T-cell (primary cell): ENCODE data around the gene DPEP2. TPM values are rescaled to one million over a fixed set of nuclear protein-coding genes. Genes with fewer than 3 reads are reported as not detected.

ENCODE experiments used
- ATAC-seq, 4 experiments: fragments of 200-7000 bp in 3 of 4; fragments of 150-1000 bp in 1 of 4; cut with Tn5 transposase; replicated peaks in 1 of 4; 1 replicate in 3 of 4; 2 replicates in 1 of 4; pipeline ENCODE4 v1.10.0; 2021; ENCODE audit warnings: moderate library complexity in 3 of 4, mild to moderate bottlenecking in 2 of 4, moderate number of reproducible peaks in 1 of 4
- CTCF ChIA-PET, 2 donors: fragments of 300-600 bp; sonication (Branson Sonifier 250); formaldehyde crosslinking; loops; one replicate each; lab custom pipeline; 2022; ENCODE audit warnings: antibody characterized with exemption in 2 of 2; lab: Charles Lee
- POLR2A ChIA-PET, 2 donors: fragments of 300-600 bp; sonication (Branson Sonifier 250); formaldehyde crosslinking; loops; one replicate each; lab custom pipeline; 2022; ENCODE audit warnings: antibody characterized with exemption in 2 of 2; lab: Charles Lee
- DNase-seq, 35 experiments: peaks; one replicate each; pipeline versions ENCODE4 v3.0.0 to v3.0.0-alpha.2; 2013 to 2023
- H3K27ac ChIP-seq: one replicate; pipeline ENCODE4 v1.5.1; 2013; ENCODE audit warnings: low read length
- H3K27me3 ChIP-seq, 2 experiments: replicated peaks in 1 of 2; 1 replicate in 1 of 2; 2 replicates in 1 of 2; pipeline versions ENCODE4 v1.6.1 to v1.7.0; 2013; ENCODE audit warnings: low read length in 1 of 2, mixed read lengths in 1 of 2; ENCODE audit not compliant: control insufficient read depth in 2 of 2, insufficient read depth in 2 of 2; ENCODE audit errors: extremely low read depth in 1 of 2
- H3K36me3 ChIP-seq, 2 donors: 1 replicate in 1 of 2; 2 replicates in 1 of 2; pipeline versions ENCODE4 v1.6.1 to v1.7.0; 2013; ENCODE audit warnings: low read length in 1 of 2; ENCODE audit not compliant: control insufficient read depth in 2 of 2, insufficient read depth in 1 of 2; ENCODE audit errors: extremely low read depth in 1 of 2
- H3K4me1 ChIP-seq, 2 experiments: 1 replicate in 1 of 2; 2 replicates in 1 of 2; pipeline versions ENCODE4 v1.6.1 to v1.7.0; 2013; ENCODE audit warnings: low read length in 2 of 2, mixed read lengths in 1 of 2; ENCODE audit not compliant: insufficient read depth in 2 of 2, control insufficient read depth in 1 of 2; ENCODE audit errors: extremely low read depth in 1 of 2
- H3K4me3 ChIP-seq, 2 donors: 1 replicate in 1 of 2; 2 replicates in 1 of 2; pipeline versions ENCODE4 v1.5.1 to v1.7.0; 2013; ENCODE audit warnings: mild to moderate bottlenecking in 2 of 2, low read length in 1 of 2, moderate library complexity in 1 of 2; ENCODE audit not compliant: control insufficient read depth in 1 of 2; ENCODE audit errors: extremely low read depth in 1 of 2
- H3K9me3 ChIP-seq: 2 replicates; pipeline ENCODE4 v1.7.0; 2013
- H3K27ac Mint-ChIP-seq, 2 donors: one replicate each; pipeline ENCODE4 v1.8.0; 2020 to 2021; ENCODE audit warnings: mild to moderate bottlenecking in 2 of 2, mixed read lengths in 2 of 2
- H3K27me3 Mint-ChIP-seq, 2 donors: one replicate each; pipeline ENCODE4 v1.8.0; 2021 to 2022; ENCODE audit warnings: mixed read lengths in 2 of 2
- H3K36me3 Mint-ChIP-seq: one replicate; pipeline ENCODE4 v1.8.0; 2021; ENCODE audit warnings: mixed read lengths
- H3K4me1 Mint-ChIP-seq, 3 donors: one replicate each; pipeline ENCODE4 v1.8.0; 2020 to 2022; ENCODE audit warnings: mixed read lengths in 3 of 3, mild to moderate bottlenecking in 1 of 3
- H3K4me3 Mint-ChIP-seq, 3 donors: one replicate each; pipeline ENCODE4 v1.8.0; 2020 to 2022; ENCODE audit warnings: mild to moderate bottlenecking in 3 of 3, mixed read lengths in 3 of 3, moderate library complexity in 3 of 3
- H3K9me3 Mint-ChIP-seq, 3 donors: one replicate each; pipeline ENCODE4 v1.8.0; 2020 to 2022; ENCODE audit warnings: mixed read lengths in 3 of 3
- WGBS: methylation state at CpG from one replicate; pipeline ENCODE4 v1.1.5; 2013; ENCODE audit warnings: missing lambda C conversion rate; ENCODE audit not compliant: insufficient coverage; 5-methylcytosine and 5-hydroxymethylcytosine counted together
- total RNA-seq, 35 experiments: library from RNA in 6 of 35; stranded (reverse) in 6 of 35; fragments of 120-200 nt in 1 of 35; gene quantifications; one replicate each; pipeline versions ENCODE4 v1.2.1 to v1.2.4 and lab custom pipeline; 2013 to 2026

Gene DPEP2
- total RNA-seq, 5 donors from 2014 or later (not counting 1 experiment from before 2014, with no cell fraction given), result 51.5 to 122 (median 100) TPM

DNA sequence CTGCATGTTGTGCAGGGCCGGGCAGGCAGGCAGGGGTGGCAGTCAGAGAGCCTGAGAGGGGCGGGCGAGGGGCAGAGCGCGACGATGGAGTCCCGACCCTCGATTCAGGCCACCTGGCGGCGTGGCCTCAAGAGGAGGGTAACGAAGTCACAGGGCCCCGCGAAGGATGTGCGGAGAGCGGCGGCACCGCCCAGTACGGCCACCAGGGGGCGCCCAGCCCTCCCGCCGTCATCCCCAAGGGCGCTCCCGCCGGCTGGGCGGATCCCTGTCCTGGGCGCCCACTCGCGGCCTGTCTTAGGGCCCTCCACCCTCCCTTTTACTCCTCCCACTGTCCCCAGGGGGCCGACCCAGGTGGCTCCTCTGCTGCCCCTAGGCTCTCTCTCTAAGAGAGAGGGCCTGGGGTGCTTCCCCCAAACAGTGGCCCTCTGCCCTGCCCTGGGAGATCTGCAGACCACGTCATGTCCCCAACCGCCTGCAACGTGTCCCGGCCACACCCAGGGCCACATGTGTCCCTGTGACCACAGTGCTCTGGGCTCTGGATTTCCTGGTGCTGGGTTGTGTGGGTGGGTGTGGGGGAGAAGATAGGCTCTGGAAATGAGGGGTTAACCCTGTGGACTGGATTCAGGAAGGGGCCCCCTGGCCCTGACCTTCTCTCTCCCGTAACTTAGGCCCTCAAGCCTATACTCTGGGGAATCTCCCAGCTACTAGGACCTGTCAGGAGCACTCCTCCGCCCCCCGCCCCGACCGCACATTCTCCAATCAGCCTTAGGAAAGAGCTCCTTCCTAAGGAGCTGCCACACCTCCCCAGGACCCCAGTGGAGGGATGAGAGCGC is 5.9 kb downstream of the DPEP2 start:
- 2% methylated on average over 30 of the region's 39 CpGs for WGBS
- H3K36me3 Mint-ChIP-seq, result peaks cover 12% of the 10 kb centered on the region
- no peaks in the 10 kb centered on the region for H3K27me3 ChIP-seq
- peak overlapping the region; percentile 83 for H3K27ac ChIP-seq
- peaks cover 18 to 50% (median 43%) of the 10 kb centered on the region in 3 donors for H3K4me1 Mint-ChIP-seq
- ChIA-PET CTCF (interaction anchor here (0.6 to 1.2 kb wide), 9 partner anchors 9 to 237 kb away, joined by 3 to 14 read pairs (median 3); no protein-coding TSS in a partner anchor), POLR2A (interaction anchor here in 1 of 2 donors (0.6 kb wide), 1 partner anchor 220 kb away, joined by 4 read pairs; no protein-coding TSS in a partner anchor)
- H3K27me3 Mint-ChIP-seq, result no peaks in the 10 kb centered on the region
- H3K4me3 Mint-ChIP-seq, result peak overlapping the region; percentile 80 to 88 (median 81)
- peak overlapping the region; percentile 53 to 74 for H3K4me3 ChIP-seq
- DNase-seq (peak; percentile 57 to 92 (median 74)), ATAC-seq (peak; percentile 86 to 93 (median 90))
- peak overlapping the region; percentile 98 to 99 for H3K27ac Mint-ChIP-seq
- H3K9me3 Mint-ChIP-seq, result no peaks in the 10 kb centered on the region
- H3K9me3 ChIP-seq, result no peaks in the 10 kb centered on the region
- peaks cover 14 to 45% of the 10 kb centered on the region in 2 experiments for H3K4me1 ChIP-seq
- peaks cover 6 to 9% of the 10 kb centered on the region in 2 donors for H3K36me3 ChIP-seq

DNA sequence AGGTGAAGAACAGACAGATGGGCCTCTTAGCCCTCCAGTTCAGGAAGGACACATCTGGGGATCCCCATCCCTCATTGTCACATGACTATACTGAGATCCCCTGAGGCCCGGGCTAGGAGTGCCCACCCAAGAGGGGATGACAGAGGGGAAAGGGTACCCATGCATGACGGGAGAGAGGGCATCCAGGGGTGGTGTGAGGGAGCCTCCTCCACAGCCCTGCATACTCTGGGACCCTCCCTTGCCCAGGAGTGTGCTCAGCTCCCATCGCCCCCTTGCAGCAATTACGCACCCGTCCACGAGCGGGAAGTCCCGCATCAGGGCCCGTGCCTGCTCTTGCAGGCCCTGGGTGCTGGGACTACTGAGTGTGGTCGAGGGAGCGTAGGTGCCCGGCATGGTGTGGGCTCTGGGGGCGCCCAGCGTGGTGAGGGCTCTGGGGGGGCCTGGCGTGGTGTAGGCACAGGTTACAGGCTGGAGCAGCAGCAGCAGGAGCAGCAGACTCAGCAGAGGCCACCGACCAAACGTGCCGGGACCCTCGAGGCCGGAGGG is 6.5 kb downstream of the DPEP2 start:
- peaks cover 18 to 53% (median 43%) of the 10 kb centered on the region in 3 donors for H3K4me1 Mint-ChIP-seq
- CTCF ChIA-PET, result interaction anchor here in 1 of 2 donors (1.4 to 1.8 kb wide), 2 partner anchors 8 to 48 kb away, joined by 4 to 6 read pairs; no protein-coding TSS in a partner anchor
- H3K4me3 Mint-ChIP-seq, result peak overlapping the region in 2 of 3 donors; percentile 41 to 88
- no peaks in the 10 kb centered on the region for H3K9me3 ChIP-seq
- peak overlapping the region; percentile 72 to 98 for H3K27ac Mint-ChIP-seq
- H3K9me3 Mint-ChIP-seq, result no peaks in the 10 kb centered on the region
- H3K27me3 ChIP-seq, result no peaks in the 10 kb centered on the region
- POLR2A ChIA-PET, result no interaction called here
- H3K27me3 Mint-ChIP-seq, result no peaks in the 10 kb centered on the region
- no peak for DNase-seq
- H3K36me3 Mint-ChIP-seq, result peaks cover 12% of the 10 kb centered on the region
- H3K36me3 ChIP-seq, result peaks cover 6 to 9% of the 10 kb centered on the region in 2 donors
- H3K4me1 ChIP-seq, result peaks cover 13 to 38% of the 10 kb centered on the region in 2 experiments
- WGBS, result 84% methylated on average over 18 of the region's 20 CpGs
- peak overlapping the region; percentile 83 for H3K27ac ChIP-seq
- H3K4me3 ChIP-seq, result peak overlapping the region in 1 of 2 donors; percentile 53
- no peak for ATAC-seq

DNA sequence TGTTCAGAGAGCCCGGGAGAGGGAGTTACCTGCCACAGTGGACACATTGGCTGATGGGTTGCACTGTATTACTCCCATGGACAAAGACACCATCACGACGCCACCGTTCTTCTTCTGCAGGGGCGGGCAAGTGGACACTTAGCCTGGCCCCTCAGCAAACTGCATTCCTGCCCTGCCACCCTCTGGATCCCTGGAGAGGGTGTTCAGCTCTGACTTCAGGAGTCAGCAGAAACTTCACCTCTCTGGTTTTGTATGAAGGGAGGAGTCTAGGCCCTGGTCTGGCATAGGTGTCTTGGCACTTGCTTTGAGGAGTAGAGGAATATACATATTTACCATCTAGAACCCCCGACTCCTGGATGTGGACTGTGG is 9.3 kb downstream of the DPEP2 start:
- DNase-seq (no peak), ATAC-seq (no peak)
- CTCF ChIA-PET, result interaction anchor here in 1 of 2 donors (0.6 to 1.1 kb wide), 2 partner anchors 14 to 1119 kb away, joined by 3 to 4 read pairs; no protein-coding TSS in a partner anchor
- H3K4me3 ChIP-seq, result no peak overlapping the region
- Mint-ChIP-seq H3K27me3 (no peaks in the 10 kb centered on the region), H3K36me3 (peaks cover 7% of the 10 kb centered on the region), H3K27ac (no peak overlapping the region), H3K4me1 (peaks cover 13 to 36% (median 25%) of the 10 kb centered on the region in 3 donors), H3K4me3 (no peak overlapping the region), H3K9me3 (no peaks in the 10 kb centered on the region)
- H3K9me3 ChIP-seq, result no peaks in the 10 kb centered on the region
- H3K27ac ChIP-seq, result no peak overlapping the region
- peaks cover 14 to 33% of the 10 kb centered on the region in 2 experiments for H3K4me1 ChIP-seq
- POLR2A ChIA-PET, result no interaction called here
- WGBS, result 98% methylated on average over 5 of the region's 6 CpGs
- no peaks in the 10 kb centered on the region for H3K27me3 ChIP-seq
- peaks cover 6 to 9% of the 10 kb centered on the region in 2 donors for H3K36me3 ChIP-seq

DNA sequence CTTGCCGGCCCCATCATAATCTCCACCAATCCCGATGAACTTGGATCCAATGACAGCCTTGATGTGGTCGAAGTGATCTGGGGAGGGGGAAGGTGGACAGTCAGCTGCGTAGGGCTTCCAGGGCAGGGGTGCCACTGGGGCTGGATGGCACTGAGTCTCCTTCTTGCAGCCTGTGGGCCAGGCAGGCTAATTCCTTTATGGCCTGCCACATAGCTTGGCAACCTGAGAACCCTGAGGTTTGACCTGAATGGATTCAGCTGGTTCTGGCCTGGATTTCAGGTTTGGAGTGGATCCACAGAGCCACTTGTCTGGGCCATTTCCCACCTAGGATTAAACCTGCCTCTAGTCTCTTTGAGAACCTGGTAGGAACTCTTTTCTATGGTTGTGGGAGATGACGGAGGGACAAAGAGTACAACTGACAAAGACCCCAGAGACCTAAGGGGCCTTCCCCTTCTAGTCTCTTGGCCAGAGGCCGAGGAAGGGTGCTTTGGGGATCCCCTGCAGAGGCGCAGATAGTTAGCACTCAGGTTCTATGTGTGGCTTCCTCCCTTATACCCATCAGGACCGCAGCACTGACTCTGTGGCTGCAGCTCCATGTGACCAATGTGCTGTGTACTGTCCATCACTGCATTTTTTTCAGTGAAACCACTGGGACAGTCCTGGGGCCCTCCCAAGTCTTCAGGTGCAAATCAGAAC is 9.8 kb downstream of the DPEP2 start:
- CTCF ChIA-PET, result interaction anchor here (0.5 to 1.1 kb wide), 3 partner anchors 14 to 1119 kb away, joined by 3 to 4 read pairs (median 3); no protein-coding TSS in a partner anchor
- WGBS, result 97% methylated on average over 4 of the region's 8 CpGs
- POLR2A ChIA-PET, result no interaction called here
- no peaks in the 10 kb centered on the region for H3K27me3 Mint-ChIP-seq
- Histone ChIP-seq H3K27ac (no peak overlapping the region), H3K36me3 (peaks cover 6 to 9% of the 10 kb centered on the region in 2 donors), H3K4me3 (no peak overlapping the region), H3K9me3 (no peaks in the 10 kb centered on the region), H3K27me3 (no peaks in the 10 kb centered on the region), H3K4me1 (peaks cover 15 to 33% of the 10 kb centered on the region in 2 experiments)
- DNase-seq, result no peak
- peaks cover 7% of the 10 kb centered on the region for H3K36me3 Mint-ChIP-seq
- no peaks in the 10 kb centered on the region for H3K9me3 Mint-ChIP-seq
- no peak overlapping the region for H3K27ac Mint-ChIP-seq
- H3K4me1 Mint-ChIP-seq, result peaks cover 13 to 37% (median 26%) of the 10 kb centered on the region in 3 donors
- no peak overlapping the region for H3K4me3 Mint-ChIP-seq
- ATAC-seq, result no peak

DNA sequence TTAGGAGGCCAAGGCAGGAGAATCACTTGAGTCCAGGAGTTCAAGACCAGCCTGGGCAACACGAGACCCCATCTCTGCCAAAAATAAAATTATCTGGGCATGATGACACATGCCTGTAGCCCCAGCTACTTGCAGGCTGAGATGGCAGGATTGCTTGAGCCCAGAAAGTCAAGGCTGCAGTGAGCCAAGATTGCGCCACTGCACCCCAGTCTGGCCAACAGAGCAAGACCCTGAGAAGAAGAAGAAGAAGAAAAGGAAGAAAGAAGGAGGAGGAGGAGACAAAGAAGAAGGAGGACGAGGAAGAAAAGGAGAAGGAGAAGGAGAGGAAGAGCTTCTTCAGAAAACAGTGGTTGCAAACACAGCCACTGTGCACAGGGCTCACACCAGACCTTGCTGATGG is 10.6 kb downstream of the DPEP2 start:
- Histone ChIP-seq H3K27me3 (no peaks in the 10 kb centered on the region), H3K4me1 (peaks cover 11 to 33% of the 10 kb centered on the region in 2 experiments), H3K4me3 (no peak overlapping the region), H3K36me3 (peaks cover 6 to 9% of the 10 kb centered on the region in 2 donors), H3K27ac (no peak overlapping the region), H3K9me3 (no peaks in the 10 kb centered on the region)
- Mint-ChIP-seq H3K36me3 (peaks cover 7% of the 10 kb centered on the region), H3K9me3 (no peaks in the 10 kb centered on the region), H3K4me3 (no peak overlapping the region), H3K27ac (peak overlapping the region; percentile 56 to 86), H3K4me1 (peaks cover 15 to 40% (median 27%) of the 10 kb centered on the region in 3 donors), H3K27me3 (no peaks in the 10 kb centered on the region)
- ATAC-seq, result no peak
- CTCF ChIA-PET, result interaction anchor here (0.5 to 0.9 kb wide), 4 partner anchors 19 to 216 kb away, joined by 3 to 7 read pairs (median 4); no protein-coding TSS in a partner anchor
- no peak for DNase-seq
- POLR2A ChIA-PET, result no interaction called here
- 80% methylated on average over 3 of the region's 3 CpGs for WGBS
